Activated CD8-positive, alpha-beta memory T cell treated with anti-CD3 and anti-CD28 coated beads for 24 hours (primary cell): ENCODE results near the gene IL18RAP.

Experiments
- DNase-seq: peaks from one replicate; pipeline ENCODE4 v3.0.0-alpha.2; 2020

IL18RAP gene

GRCh38 chr2:102470168-102470567 lies 47.2 kb downstream of the IL18RAP start:
- no peak for DNase-seq

GRCh38 chr2:102473020-102473419 lies 50.1 kb downstream of the IL18RAP start, which contains the start of gene SLC9A4:
SLC9A4 (plus strand) TSS chr2:102473226; CDS start chr2:102473760, 534 bp downstream.
- DNase-seq = peak; percentile 75

- DNase-seq = no peak
These were observed 50.7 kb downstream of the IL18RAP start for GRCh38 chr2:102473631-102474030.

GRCh38 chr2:102474785-102475184 lies 51.8 kb downstream of the IL18RAP start:
- no peak for DNase-seq

GRCh38 chr2:102478686-102479470 lies 55.9 kb downstream of the IL18RAP start:
- DNase-seq = no peak

GRCh38 chr2:102480285-102481195 lies 57.6 kb downstream of the IL18RAP start:
- DNase-seq = no peak

- no peak for DNase-seq
These were observed 59.0 kb downstream of the IL18RAP start for GRCh38 chr2:102481931-102482330.

- no peak for DNase-seq
These were observed 60.1 kb downstream of the IL18RAP start for GRCh38 chr2:102483086-102483485.

GRCh38 chr2:102484310-102485061 lies 61.5 kb downstream of the IL18RAP start:
- no peak for DNase-seq

GRCh38 chr2:102485147-102485785 lies 62.3 kb downstream of the IL18RAP start:
- DNase-seq = no peak

GRCh38 chr2:102486941-102487702 lies 64.2 kb downstream of the IL18RAP start:
- no peak for DNase-seq

- DNase-seq = no peak
These were observed 65.0 kb downstream of the IL18RAP start for GRCh38 chr2:102487761-102488462.

GRCh38 chr2:102489646-102490045 lies 66.7 kb downstream of the IL18RAP start:
- no peak for DNase-seq

GRCh38 chr2:102492006-102492405 lies 69.0 kb downstream of the IL18RAP start:
- DNase-seq = no peak

- DNase-seq = no peak
These were observed 71.6 kb downstream of the IL18RAP start for GRCh38 chr2:102494570-102494969.

GRCh38 chr2:102498414-102498813 lies 75.5 kb downstream of the IL18RAP start:
- DNase-seq = no peak

GRCh38 chr2:102499558-102499957 lies 76.6 kb downstream of the IL18RAP start:
- no peak for DNase-seq
